HG02642 (cell line): ENCODE measurements around the gene BMP5.

Experiments
- ATAC-seq: cut with Tn5 transposase; IDR thresholded peaks from one replicate; pipeline ENCODE4 v1.9.1; 2021; ENCODE audit warnings: mild to moderate bottlenecking; ENCODE audit not compliant: unreplicated experiment, poor library complexity

Gene BMP5

DNA sequence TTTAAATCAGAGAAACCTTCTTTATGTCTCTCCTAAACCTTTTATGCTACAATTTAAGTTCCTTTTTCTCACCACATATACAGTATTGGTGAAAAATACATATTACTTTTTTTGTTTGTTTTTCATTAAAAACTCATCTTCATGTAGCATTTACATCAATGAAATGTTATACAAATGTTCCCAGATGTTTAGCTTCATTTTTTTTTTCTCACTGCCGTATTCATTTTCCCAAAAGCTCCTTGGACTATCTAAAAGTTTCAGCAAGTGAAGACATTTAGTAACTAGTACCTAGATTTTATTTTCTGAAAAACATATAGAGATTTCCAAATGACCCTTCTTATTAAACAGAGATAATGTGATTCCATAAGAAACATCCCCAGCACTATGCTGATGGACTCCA lies 128.9 kb downstream of the BMP5 start:
- ATAC-seq, result no peak

DNA sequence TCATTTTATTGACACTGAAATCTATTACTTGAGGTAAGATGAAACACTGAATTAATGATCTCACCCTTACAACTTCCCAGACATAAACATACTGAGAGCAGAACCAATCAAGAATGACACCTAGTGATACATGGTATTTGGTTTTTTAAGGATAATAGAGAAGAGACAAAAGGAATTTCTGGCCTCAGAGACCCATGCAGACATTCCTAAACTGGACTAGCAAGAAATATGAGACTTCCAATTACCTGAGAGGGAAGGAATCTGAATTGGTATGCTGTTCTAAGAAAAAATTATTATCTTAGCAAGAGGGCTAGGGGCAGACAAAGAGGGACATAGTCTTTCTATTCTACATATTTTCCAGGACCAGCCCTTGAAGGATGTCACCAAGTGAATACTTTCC lies 141.1 kb downstream of the BMP5 start:
- no peak for ATAC-seq

DNA sequence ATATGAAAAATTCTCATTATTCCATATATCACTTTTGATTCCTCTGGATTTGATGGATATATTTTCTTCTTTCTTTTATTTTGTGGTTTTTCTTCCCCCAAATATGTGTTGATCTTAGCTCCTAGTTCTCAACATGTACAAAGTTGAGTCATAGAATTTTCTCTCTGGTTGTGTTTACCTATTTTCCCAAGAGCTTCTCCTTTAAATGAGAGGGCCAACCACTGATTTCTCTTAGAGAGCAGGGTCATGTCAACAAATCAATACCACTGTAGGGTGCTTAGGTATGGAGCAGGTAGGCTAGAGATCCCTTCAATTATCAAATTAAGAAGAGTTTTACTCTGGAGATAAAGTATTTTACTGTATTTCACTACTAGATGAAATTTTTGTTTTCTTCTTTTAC lies 145.7 kb downstream of the BMP5 start:
- ATAC-seq, result no peak

DNA sequence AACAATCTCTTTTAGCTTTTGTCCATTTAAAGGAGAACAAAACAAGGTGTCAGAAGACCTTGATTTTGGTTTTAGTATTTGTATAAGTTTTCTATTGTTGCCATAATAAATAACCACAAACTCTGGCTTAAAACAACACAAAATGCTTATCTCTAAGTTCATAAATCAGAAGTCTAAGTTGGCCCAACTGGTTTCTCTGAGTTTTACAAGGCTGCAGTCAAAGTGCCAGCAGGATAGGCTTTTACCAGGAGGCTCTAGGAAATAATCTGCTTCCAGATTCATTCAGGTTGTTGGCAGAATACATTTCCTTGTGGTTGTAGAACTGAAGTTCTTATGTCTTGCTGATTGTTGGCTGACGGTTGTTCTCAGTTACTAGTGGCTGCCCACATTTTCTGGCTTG lies 149.2 kb downstream of the BMP5 start:
- no peak for ATAC-seq

DNA sequence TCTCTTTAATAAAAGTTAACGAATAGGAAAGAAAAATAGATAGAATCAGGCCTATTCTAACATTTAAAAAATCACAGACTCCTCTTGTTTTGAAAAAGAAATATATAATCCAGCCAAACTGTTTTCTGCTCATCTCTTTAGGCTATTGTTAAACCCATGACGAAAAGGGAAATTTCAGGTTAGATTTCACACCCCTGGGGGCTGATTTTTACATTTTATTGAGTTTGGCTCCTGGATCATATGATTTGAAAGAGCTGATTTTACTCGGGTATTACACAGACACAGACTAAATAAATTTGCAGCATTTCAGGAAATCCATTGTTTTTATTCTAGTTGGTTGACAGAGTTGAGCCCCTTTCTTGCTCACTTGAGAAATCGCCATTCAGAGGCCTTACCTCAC lies 160.6 kb downstream of the BMP5 start:
- ATAC-seq, result no peak

DNA sequence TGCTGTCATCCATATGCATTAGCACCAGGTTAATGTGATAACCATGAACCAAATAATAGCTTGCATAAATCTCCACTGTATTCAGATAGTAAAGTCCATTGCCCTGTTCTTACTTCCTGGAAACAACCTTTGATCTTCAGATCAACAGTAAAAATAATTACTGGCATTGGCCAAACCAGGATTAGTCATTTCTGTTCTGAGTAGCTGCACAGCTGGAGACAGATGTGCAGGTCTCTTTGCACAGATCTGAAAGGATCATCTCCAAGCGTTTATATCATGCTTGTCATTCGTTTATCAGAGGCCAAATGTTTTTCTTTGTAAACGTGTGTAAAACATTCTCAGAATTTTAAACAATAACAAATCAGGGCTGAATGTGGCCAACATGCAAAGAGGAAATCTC lies 162.0 kb downstream of the BMP5 start:
- no peak for ATAC-seq

DNA sequence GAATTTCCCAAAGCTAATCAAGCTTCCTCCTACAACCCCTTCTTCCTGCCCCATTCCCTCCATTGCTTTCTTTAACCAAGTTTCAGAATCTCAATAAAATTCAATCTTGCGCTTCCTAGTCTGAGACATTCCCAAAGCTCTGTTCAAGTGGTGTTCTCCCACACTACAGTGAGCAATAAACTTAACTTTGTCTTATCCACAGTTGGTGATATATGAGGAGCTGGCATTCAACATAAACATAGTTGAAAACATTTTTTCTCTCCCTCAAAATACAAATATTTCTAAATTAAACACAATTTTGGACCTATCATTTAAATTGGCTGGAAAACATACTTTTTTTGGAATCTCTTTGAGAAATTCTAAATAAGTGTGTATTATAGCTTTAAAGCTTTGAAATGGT lies 166.7 kb downstream of the BMP5 start:
- ATAC-seq, result no peak

DNA sequence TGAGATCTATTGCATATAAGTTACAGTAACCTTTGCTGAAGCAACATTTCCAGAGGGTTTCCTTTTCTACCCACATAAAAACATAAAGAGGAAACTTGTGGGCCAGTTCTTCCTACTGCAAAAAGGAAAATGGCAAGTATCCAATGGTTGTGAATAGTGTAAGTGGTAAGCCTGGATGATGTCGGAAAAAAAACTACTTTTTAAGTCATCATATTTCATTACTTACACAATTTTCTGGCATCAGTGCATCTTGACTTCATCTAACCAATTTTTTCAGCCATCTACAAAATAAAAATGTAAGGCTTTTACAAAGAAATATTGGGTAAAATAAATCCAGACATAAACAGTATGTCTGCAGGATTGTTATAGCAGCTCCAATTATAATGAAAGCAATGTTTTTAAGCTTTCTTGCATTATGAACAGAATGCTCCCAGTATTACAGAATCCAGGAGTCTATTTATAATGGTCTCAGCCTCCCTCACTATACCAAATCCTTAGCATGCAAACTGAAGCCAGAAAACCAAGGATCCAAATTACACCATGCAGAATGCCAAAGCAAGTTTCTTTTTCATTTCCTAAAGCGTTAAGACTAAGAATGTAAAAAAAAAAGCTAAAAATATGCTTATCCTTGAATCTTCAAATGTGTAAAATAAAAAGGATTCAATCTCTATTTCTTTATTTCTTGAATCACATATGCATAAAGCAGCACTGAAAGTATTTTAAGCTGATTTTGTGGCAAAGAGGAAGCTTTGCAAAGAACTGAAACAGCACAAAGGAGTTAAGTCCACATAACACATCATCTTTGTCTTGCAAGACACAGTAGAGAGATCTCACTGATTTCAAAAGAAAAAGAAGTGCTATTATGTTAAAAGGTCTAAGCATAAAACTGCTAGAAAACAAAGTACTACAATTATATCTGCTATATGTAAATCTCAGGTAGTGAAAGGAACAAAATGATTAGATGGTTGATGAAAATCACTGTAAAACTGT lies 169.6 kb downstream of the BMP5 start:
- ATAC-seq, result no peak

DNA sequence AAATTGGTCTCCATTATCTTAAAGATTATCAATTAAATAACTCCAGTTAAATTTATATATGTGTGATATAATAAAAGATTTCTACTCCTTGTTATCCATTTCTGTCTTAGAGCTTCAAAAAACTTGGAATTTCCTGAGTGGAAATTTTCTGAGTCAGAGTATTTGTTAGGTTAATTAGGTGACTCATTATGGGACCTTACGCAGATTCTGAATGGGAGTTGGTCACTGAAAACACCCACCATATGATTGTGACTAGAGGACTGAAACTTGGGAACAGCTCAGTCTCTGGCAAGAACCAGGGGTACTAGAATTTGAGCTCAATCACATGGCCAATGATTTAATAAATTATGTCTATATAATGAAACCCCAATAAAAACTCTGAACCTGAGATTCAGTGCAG lies 171.0 kb downstream of the BMP5 start:
- ATAC-seq, result no peak
